DMS79 treated with DMSO at 0.1 percent for 48 hours (cell line): Measurements from ENCODE around the gene HEMGN.

Experiments
- DNase-seq: peaks from one replicate; lab custom pipeline; 2025; lab: John Stamatoyannopoulos, UW

HEMGN gene

DNA sequence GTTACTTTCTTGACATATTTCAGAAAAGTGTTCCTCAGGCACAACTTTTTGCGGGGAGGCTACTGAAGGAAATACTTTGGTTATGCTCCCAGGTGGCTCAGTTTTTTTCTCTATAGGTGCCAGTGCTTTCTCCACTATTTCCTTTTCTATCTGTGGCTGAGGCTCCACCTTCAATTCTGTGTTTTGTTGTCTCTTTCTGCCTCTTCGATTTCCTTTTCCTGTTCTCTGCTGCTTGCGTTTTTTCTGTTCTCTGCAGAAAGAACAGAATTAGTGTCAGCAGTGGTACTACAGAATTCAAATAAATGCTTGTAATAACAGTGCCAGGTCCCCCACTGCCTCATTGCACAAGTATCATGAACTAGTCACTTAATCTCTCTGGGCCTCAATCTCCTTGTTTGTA, 7.0 kb downstream of the HEMGN start:
- DNase-seq, result no peak

DNA sequence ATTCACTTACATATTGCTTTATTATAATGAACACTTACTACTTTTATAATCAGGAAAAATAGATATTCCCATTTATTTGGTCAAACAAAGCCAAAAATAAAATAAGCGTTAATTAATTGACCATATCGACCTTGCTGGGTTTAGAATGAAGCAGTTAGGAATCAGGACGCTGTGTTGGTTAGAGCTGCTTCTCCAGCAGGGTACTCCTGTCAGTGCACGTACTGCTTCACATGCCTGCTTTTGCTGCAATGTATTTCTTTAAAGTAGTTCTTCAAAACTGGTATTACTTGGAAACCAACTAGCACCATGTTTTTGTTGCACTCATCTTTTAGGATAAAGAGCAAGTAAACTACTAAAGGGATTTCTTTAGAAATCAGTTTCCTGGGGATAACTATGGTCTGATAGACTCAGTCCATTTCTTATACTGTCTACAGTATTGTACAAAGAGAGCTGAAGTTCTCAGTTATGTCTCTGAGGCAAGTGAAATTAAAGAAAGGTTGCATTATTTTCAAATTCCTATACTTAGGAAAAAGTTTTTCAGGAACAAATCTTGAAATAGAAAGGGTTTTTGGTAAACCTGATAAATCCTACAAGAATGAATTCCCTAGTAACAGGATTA, 8.9 kb downstream of the HEMGN start:
- no peak for DNase-seq

DNA sequence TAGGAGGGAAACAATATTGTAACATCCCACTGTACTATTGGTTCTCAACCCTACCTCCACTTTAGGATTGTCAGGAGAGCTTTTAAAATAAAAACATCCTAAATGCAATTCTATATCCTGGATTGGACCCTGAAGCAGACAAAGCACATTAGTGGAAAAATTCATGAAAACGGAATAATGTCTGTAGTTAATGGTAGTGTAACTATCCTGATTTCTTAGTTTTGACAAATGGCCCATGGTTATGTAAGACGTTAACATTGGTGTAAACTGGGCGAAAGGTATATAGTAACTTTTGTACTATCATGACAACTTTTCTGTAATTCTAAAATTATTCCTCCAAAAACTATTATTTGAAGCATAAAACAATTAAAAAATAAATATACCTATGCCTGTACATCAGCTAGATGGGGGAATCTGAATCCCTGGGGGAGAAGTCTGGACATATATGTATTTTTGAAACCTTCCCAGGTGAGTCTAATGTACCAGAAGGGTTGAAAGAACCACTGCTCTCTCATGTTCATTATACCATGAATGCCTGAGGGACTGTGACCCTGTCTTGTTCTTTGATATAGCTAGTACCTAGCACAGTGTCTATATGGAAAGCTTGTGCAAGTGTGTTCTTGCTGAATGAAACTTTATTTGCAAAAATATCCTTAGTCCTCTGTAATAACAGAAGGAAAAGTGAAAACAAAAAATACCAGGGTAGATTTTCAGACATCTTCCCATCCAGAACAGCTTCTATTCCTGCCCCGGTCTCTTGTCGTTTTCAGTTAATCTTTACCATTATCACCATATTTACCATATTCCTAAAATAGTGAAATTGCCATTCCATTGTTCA, 12.3 kb downstream of the HEMGN start:
- DNase-seq, result no peak

DNA sequence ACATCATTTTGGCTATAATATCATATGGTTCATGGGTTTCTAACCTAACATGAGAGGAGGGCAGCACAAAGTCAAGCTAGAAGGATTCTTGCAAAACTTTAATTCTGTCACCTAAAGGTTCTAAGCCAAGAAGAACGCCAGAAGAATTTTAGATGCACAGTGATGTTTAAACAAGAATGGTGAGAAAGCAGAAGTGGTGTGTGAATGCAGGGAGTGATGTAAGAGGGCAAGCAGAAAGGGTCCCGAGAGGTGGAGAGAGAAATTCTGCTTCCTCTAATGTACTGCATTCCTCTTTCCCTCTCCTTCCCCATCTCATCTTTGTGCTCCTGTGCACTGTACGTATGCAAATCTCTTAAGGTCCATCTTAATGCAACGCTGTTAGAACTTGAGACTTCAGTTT, 13.6 kb downstream of the HEMGN start:
- no peak for DNase-seq

DNA sequence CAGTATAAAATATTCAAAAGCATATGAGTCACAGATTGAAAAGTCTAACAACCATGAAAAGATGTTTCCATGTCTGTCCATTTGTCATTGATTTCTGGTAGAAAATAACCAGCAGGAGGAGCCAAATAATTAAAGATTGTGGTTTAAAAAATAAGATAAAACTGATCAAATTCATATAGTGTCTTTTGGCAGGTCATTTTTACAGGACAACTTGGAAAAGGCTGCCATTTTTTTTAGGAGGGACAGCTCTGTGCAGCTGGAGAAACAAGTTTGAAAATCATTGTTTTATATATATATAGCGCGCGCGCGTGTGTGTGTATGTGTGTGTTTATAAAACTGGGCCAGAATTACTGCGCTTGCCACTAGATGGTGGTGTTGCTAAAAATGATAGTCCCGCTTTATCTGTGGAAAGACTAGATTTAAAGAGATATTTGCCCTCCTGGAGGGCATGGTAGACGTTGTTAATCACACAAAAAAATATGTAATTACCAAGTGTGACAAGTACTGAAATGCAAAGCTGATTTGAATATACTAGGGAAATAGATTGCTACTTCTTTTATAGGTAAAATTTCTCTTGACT, 14.4 kb downstream of the HEMGN start:
- peak; percentile 57 for DNase-seq

DNA sequence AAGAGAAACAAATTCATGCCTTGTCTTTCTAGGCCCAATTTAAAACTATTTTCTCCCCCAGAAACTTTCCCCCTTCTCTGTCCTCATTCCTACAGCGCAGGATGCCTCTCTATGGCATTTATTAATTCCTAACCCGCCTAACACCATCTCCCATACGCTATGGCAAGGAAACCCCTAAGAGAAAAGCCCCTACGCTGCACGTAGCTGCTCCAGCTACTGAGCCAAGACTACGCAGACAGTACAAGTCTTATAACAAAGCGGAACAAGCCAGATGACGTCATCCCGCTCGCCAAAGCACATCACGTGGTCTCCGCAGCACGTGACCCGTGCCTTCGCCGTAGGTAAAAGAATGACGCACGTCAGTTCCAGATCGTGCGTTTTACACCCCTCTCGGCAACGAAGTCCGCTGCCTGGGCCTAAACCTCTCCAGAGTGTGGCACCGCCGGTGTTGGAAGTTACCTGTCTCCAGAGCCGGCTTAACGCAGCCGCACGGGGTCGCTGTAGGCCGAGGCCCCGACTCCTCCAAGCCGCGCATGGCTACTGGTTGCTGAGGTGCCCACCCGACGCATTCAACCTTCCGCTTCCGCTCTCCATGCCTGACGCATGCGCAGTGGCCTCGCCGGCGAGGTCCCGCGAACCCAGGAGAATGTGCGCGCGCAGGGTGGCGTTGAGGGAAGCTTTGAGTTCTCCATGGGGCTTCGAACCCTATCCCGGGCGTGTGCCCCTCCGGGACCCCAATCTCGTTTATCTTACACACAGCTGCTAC, 15.8 kb downstream of the HEMGN start, which contains the start of gene TRMO:
TSS of gene TRMO (minus strand) at position 542 of the 766 bp plus-strand sequence. CDS start at position 535, 7 bp downstream.
- peak; percentile 79 for DNase-seq

DNA sequence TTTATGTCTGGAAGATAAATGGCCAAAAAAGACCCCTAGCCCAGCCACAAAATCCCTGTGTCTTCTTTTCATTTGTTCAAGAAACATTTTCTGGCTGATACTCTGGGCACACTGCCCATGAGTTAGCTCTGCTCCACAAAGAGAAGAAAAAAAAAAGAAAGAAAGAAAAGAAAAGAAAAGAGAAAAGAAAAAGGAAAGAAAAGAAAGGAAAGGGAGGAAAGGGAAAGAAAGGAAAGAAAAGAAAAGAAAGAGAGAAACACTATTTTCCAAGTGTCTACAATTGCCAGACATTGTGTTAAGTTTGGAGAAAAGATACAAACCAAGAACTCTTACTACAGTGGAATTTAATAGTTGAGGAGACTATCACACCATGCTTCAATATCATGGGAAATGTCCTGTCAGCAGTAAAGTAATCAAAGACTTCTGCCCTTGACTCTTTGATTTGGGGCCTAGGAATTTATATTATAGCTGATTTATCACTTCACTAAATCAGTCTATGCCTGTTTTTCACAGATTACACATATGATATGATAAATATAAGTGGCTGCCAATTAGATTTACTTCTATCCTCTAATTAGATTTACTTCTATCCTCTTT, 18.7 kb downstream of the HEMGN start:
- DNase-seq, result no peak

DNA sequence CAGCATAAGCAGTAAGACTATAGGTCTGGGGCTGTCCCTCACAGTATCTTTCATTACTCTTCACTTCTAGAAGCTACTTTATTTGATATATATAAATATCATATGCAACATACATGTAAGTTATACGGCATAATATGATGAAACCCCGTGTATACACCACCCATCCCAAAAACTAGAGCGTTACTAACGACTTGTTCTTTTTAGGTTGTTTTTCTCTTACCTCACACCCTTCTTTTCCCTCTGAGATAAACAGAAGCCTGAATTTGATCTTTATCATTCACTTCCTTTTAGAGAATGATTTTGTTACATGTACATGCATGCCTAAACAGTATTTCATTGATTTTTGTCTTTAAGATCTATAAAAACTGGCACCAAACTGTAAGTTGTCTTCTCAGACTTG, 19.4 kb downstream of the HEMGN start:
- DNase-seq, result no peak

DNA sequence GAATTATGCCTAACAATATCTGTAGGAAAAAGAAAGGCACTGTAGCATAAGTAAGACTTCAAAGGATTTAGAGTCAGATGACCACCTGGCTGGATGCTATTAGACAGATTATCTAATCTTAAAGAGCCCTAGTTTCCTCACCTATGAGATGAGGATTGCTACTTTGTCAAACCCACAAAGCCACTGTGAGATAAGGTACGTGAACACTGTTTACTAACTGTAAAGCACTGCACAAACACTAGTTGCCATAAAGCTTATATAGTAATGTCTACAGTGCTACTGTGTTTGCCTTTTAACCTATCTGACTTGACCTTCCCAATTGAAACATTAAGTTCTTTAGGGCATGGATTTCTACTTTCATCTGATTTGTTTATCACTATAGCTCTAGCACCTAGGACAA, 26.0 kb downstream of the HEMGN start:
- no peak for DNase-seq

DNA sequence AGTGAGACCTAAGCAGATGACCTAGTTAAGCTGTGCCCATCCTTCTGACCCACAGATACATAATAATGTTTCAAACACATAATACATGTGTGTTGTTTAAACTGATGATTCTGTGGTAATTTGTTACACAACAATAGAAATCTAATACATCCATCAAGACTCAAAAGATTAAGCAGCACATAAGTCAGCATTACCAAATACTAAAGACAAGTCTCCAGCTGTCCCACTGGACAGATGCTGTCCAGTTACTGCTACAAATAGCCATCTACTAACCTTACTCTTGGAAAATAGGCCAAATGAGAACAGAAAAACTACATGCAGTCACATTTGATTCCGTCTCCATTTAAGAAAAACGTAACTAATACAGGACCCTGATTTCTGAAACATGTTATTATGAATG, 26.4 kb downstream of the HEMGN start:
- no peak for DNase-seq

DNA sequence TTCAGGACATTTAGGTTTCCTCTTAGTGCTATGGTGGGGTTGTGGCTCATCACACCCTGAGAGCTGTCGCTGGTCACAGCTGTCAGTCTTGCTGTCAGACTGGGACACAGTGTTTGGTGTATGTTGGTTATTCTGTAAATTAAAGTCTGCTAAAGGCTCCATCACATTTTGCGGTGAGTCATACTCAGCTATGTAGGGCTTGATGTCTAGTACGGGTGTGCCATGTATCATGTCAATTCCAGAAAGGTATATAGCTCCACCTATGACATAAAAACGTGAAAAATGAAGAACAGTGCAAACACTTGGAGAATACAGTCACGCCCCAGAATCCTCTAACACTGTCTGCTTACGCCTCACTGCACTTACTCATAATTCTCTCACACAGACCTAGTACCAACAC, 27.6 kb downstream of the HEMGN start:
- DNase-seq, result no peak

DNA sequence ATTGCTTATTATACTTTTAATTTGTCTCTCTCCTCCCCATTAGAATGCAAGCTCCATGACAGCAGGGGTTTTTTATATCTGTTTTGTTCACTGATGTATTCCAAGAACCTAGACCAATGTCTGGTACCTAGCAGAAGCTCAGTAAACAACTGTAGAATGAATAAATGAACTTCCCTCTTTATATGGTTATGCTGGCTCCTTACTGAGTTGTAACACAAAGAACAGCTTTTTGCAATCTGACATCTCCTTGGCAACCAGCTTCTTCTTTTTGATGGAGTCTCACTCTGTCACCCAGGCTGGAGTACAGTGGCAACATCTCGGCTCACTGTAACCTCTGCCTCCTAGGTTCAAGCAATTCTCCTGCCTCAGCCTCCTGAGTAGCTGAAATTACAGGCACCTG, 29.3 kb downstream of the HEMGN start:
- DNase-seq, result no peak

DNA sequence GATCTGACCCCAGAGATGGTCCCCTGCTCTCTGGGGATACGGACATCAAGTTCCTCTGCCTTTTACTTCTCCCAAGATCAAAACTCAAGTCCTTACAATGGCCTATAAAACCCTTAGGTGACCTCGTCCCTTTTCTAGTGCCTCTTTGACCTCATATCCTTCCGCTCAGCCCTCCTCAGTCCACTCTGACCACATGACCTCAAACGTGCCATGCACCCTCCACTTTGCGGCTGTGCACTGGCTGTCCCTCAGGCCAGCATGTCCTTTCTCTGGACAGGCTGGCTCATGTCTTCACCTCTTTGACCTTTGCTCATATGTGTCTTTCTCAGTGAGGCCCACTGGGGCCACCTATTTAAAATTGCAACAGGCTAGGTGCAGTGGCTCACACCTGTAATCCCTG, 30.3 kb downstream of the HEMGN start:
- no peak for DNase-seq

DNA sequence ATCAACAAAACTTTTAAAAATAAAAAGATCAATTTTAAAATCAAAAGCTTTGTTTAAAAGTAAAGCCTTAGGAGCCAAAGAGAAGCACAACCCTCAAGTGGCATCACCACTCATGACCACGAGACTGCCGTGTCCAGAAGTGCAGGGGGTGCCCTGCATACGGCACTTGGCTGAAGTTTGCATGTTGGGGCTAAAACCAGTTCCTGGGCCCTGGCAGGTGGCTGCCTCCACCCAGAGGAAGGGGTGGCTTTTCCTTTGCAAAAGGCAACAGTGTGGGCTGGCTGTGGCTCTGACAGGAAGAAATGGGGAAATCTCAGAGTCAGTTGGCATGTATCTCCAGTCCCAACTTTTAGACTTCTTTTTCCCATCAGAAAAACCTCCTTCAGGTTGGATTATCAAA, 30.9 kb downstream of the HEMGN start:
- DNase-seq, result no peak

DNA sequence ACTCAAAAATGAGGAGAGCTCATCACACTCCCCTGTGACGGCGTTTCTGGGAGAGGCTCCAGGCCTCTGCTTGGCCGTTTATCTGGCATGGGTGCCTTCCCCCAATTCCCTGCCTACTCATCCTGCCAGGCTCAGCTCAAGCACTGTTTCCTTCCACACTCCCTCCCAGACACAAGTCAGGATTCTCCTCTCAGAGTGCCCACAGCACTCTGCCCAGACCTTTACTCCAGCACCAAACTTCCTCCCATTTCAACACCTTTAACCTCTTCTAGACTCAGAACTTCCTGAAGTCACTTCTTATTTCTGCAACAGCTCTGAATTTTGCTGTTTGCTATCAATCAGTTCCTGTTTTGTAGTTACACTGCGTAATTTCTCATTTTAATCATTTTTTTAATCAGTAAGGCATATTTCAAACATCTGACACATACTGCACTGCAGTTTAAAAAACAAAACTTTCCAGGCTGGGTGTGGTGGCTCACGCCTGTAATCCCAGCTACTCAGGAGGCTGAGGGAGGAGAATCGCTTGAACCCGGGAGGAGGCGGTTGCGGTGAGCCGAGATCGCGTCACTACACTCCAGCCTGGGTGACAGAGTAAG, 31.6 kb downstream of the HEMGN start:
- no peak for DNase-seq

DNA sequence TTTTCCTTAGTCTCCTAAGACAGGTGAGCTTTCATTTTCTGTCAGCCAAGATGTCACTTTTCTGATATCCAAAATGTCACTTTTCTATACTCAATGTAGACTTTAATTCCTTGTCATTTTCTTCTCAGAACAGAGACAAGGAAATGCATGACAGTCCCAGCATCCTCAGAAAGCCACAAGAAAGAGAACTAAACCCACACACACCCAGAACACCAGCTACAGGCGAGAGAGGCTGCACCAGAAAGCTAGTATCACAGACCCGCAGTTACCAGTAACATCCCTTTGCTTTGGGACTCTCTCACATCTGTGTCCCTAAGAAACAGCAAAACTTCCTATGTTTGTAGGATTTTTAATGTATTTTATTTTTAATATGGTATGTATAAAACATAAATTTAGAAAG, 32.7 kb downstream of the HEMGN start:
- DNase-seq, result no peak

DNA sequence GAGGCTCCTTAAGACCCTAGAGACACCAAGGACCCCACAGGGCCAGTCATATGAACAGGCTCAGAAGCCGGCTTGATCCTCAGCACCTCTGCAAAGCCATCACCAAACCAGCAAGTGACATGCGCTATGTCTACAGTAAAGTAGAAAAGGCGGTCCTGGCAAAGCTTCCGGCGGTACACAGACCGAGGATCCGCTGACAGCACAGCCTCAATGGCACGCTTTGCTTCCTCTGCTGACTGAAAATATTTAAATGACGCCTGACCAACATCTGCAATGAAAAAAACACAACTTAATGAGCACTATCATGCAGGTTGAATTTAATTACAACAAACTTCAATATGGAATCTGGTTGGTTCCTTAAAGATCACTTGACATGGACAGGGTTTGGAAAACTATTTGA, 33.2 kb downstream of the HEMGN start:
- DNase-seq, result no peak

DNA sequence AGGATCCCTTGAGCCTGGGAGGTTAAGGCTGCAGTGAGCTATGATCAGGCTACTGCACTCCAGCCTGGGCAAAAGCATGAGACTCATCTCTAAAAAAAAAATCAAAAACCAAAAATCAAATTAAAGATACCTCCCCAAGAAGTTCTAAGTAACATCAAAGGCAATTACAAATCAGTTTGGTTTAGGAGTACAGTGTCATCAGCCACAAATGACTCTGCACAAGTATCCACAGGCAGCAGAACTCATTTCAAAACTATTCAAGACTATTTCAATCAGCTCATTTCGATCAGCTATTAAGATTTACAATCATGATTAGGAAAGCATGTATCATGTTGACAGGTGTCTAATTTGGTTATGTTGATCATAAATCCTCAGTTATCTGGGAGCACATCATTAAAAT, 34.8 kb downstream of the HEMGN start:
- no peak for DNase-seq

DNA sequence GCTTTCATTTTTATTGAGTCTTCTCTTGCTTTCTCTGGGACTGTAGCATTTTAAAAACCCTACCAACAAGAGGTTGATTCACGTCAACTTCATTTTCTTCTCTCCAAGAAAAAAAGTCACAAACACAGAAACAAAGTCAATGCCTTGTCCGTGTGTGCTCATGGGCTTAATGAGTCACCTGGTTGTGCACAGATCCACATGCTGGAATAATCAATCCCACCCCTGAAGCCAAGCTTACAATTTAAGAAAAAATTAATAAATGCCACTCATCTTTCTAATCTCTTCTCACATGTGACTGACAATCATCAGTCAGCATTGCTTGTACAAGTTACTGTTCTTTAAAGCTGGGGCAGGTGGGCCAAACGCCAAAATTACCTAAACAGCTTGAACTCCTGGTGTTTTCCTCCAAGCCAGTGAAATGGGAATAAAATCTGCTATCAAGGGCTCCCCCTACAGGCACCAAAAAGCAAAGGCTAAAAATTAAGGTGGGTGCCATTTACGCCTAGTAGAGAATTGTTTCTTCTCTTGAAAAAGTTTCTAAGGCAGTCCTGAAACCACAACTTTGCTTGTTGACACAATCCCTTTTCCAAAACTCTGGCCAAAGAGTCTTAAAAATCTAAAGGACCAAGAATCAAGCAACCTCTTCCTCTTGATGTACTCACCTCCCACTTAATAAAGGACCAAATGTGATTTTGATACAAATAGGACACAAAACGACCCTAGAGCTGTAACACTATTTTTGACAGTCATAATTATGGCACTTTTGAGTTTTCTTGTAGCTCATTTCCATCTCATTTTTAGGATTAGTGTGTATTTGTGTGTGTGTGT, 37.0 kb downstream of the HEMGN start:
- DNase-seq, result peak; percentile 4

DNA sequence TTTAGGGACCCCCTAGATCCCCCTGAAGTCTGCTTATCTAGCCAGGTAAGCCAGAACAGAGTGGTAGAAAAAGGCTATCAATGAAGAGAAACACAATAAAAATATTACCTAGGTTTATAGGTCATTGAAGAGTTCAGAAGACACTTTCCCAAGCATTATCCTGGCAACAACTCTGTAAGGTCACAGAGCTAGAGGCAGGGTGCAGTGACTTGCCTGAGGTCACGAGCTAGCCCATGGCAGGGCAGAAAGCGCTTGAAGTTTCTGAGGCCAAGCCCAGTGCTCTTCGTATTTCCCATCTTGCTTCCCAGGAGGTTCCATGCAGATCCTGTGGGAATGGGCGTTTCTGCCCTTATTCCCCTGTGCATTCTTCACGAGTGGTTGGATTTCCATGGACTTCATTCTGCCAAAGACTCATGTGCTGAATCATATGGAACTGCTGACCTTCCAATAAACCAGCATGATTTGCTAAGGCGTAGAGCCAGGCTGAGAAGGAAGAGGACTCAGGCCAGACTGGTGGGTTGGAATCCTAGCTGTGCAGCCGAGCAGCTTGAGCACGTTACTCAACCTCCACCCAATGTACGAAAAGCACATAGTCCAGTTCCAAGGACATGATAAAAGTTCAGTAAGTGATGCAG, 37.8 kb downstream of the HEMGN start:
- DNase-seq, result no peak
